ENCODE measurements around the gene PALLD. TPM values are rescaled to one million over a fixed set of nuclear protein-coding genes. Genes with fewer than 3 reads are reported as not detected.

The PALLD gene
- total and polyA plus RNA-seq, 9 donors = 86.1 to 155 (median 146) TPM

GRCh38 chr4:168648929-168649328 lies 152.1 kb downstream of the PALLD start:
- no peak for DNase-seq
- no peaks in the 10 kb centered on the region for H3K27me3 ChIP-seq (ENCODE audit: control insufficient read depth, insufficient read depth, low read length)
- H3K4me1 ChIP-seq (ENCODE audit: control insufficient read depth, insufficient read depth, low read length) = peaks cover 7% of the 10 kb centered on the region
- H3K36me3 ChIP-seq (ENCODE audit: control insufficient read depth, insufficient read depth, low read length) = no peaks in the 10 kb centered on the region
- WGBS (ENCODE audit: insufficient coverage) = no CpG with 5 or more reads among the region's 3 CpGs
- H3K4me3 ChIP-seq (ENCODE audit: low read length) = no peak overlapping the region
- H3K27ac ChIP-seq (ENCODE audit: low read length) = no peak overlapping the region
- H3K9me3 ChIP-seq (replicated peaks; ENCODE audit: control insufficient read depth, low read depth, low read length) = no peaks in the 10 kb centered on the region

- no peaks in the 10 kb centered on the region for H3K4me1 ChIP-seq (ENCODE audit: control insufficient read depth, insufficient read depth, low read length)
These were observed 154.5 kb downstream of the PALLD start for GRCh38 chr4:168651374-168651773.

GRCh38 chr4:168651864-168652263 lies 155.0 kb downstream of the PALLD start:
- no peak for DNase-seq
- Histone ChIP-seq H3K27me3 (ENCODE audit: control insufficient read depth, insufficient read depth, low read length) (no peaks in the 10 kb centered on the region), H3K4me3 (ENCODE audit: low read length) (no peak overlapping the region), H3K9me3 (replicated peaks; ENCODE audit: control insufficient read depth, low read depth, low read length) (no peaks in the 10 kb centered on the region), H3K27ac (ENCODE audit: low read length) (no peak overlapping the region), H3K4me1 (ENCODE audit: control insufficient read depth, insufficient read depth, low read length) (no peaks in the 10 kb centered on the region), H3K36me3 (ENCODE audit: control insufficient read depth, insufficient read depth, low read length) (no peaks in the 10 kb centered on the region)
- no CpG with 5 or more reads among the region's 4 CpGs for WGBS (ENCODE audit: insufficient coverage)

More at GRCh38 chr4:168651374-168651773, 154.5 kb downstream of the PALLD start:
- DNase-seq = no peak
- 100% methylated on average over 1 of the region's 2 CpGs for WGBS (ENCODE audit: insufficient coverage)
- H3K36me3 ChIP-seq (ENCODE audit: control insufficient read depth, insufficient read depth, low read length) = no peaks in the 10 kb centered on the region
- no peak overlapping the region for H3K4me3 ChIP-seq (ENCODE audit: low read length)
- H3K27me3 ChIP-seq (ENCODE audit: control insufficient read depth, insufficient read depth, low read length) = no peaks in the 10 kb centered on the region
- no peak overlapping the region for H3K27ac ChIP-seq (ENCODE audit: low read length)
- H3K9me3 ChIP-seq (replicated peaks; ENCODE audit: control insufficient read depth, low read depth, low read length) = no peaks in the 10 kb centered on the region

GRCh38 chr4:168652755-168653154 lies 155.9 kb downstream of the PALLD start:
- Histone ChIP-seq H3K9me3 (replicated peaks; ENCODE audit: control insufficient read depth, low read depth, low read length) (no peaks in the 10 kb centered on the region), H3K27me3 (ENCODE audit: control insufficient read depth, insufficient read depth, low read length) (no peaks in the 10 kb centered on the region), H3K4me3 (ENCODE audit: low read length) (no peak overlapping the region), H3K4me1 (ENCODE audit: control insufficient read depth, insufficient read depth, low read length) (no peaks in the 10 kb centered on the region), H3K27ac (ENCODE audit: low read length) (no peak overlapping the region), H3K36me3 (ENCODE audit: control insufficient read depth, insufficient read depth, low read length) (no peaks in the 10 kb centered on the region)
- DNase-seq = no peak
- WGBS (ENCODE audit: insufficient coverage) = 83% methylated on average over 1 of the region's 2 CpGs

GRCh38 chr4:168654104-168654847 lies 157.4 kb downstream of the PALLD start:
- no CpG with 5 or more reads among the region's 4 CpGs for WGBS (ENCODE audit: insufficient coverage)
- H3K36me3 ChIP-seq (ENCODE audit: control insufficient read depth, insufficient read depth, low read length) = no peaks in the 10 kb centered on the region
- no peak overlapping the region for H3K27ac ChIP-seq (ENCODE audit: low read length)
- no peak overlapping the region for H3K4me3 ChIP-seq (ENCODE audit: low read length)
- no peaks in the 10 kb centered on the region for H3K4me1 ChIP-seq (ENCODE audit: control insufficient read depth, insufficient read depth, low read length)
- H3K9me3 ChIP-seq (replicated peaks; ENCODE audit: control insufficient read depth, low read depth, low read length) = no peaks in the 10 kb centered on the region
- H3K27me3 ChIP-seq (ENCODE audit: control insufficient read depth, insufficient read depth, low read length) = no peaks in the 10 kb centered on the region
- no peak for DNase-seq

GRCh38 chr4:168654848-168655174 lies 158.0 kb downstream of the PALLD start:
- Histone ChIP-seq H3K4me3 (ENCODE audit: low read length) (no peak overlapping the region), H3K9me3 (replicated peaks; ENCODE audit: control insufficient read depth, low read depth, low read length) (no peaks in the 10 kb centered on the region), H3K36me3 (ENCODE audit: control insufficient read depth, insufficient read depth, low read length) (no peaks in the 10 kb centered on the region), H3K27me3 (ENCODE audit: control insufficient read depth, insufficient read depth, low read length) (no peaks in the 10 kb centered on the region), H3K4me1 (ENCODE audit: control insufficient read depth, insufficient read depth, low read length) (no peaks in the 10 kb centered on the region), H3K27ac (ENCODE audit: low read length) (no peak overlapping the region)
- DNase-seq = no peak

- H3K27me3 ChIP-seq (ENCODE audit: control insufficient read depth, insufficient read depth, low read length) = no peaks in the 10 kb centered on the region
- WGBS (ENCODE audit: insufficient coverage) = 30% methylated on average over 2 of the region's 3 CpGs
- H3K9me3 ChIP-seq (replicated peaks; ENCODE audit: control insufficient read depth, low read depth, low read length) = no peaks in the 10 kb centered on the region
- H3K27ac ChIP-seq (ENCODE audit: low read length) = no peak overlapping the region
- H3K36me3 ChIP-seq (ENCODE audit: control insufficient read depth, insufficient read depth, low read length) = no peaks in the 10 kb centered on the region
- DNase-seq = no peak
- no peak overlapping the region for H3K4me3 ChIP-seq (ENCODE audit: low read length)
- H3K4me1 ChIP-seq (ENCODE audit: control insufficient read depth, insufficient read depth, low read length) = peaks cover 4% of the 10 kb centered on the region
These were observed 158.3 kb downstream of the PALLD start for GRCh38 chr4:168655182-168655581.

- no peaks in the 10 kb centered on the region for H3K27me3 ChIP-seq (ENCODE audit: control insufficient read depth, insufficient read depth, low read length)
- no CpG with 5 or more reads among the region's 4 CpGs for WGBS (ENCODE audit: insufficient coverage)
- H3K27ac ChIP-seq (ENCODE audit: low read length) = no peak overlapping the region
- no peaks in the 10 kb centered on the region for H3K9me3 ChIP-seq (replicated peaks; ENCODE audit: control insufficient read depth, low read depth, low read length)
- H3K4me1 ChIP-seq (ENCODE audit: control insufficient read depth, insufficient read depth, low read length) = peaks cover 4% of the 10 kb centered on the region
- H3K36me3 ChIP-seq (ENCODE audit: control insufficient read depth, insufficient read depth, low read length) = no peaks in the 10 kb centered on the region
- H3K4me3 ChIP-seq (ENCODE audit: low read length) = no peak overlapping the region
- no peak for DNase-seq
These were observed 159.3 kb downstream of the PALLD start for GRCh38 chr4:168656055-168656660.

GRCh38 chr4:168656946-168657473 lies 160.2 kb downstream of the PALLD start:
- H3K27ac ChIP-seq (ENCODE audit: low read length) = no peak overlapping the region
- 71% methylated on average over 2 of the region's 3 CpGs for WGBS (ENCODE audit: insufficient coverage)
- H3K4me3 ChIP-seq (ENCODE audit: low read length) = no peak overlapping the region
- no peaks in the 10 kb centered on the region for H3K36me3 ChIP-seq (ENCODE audit: control insufficient read depth, insufficient read depth, low read length)
- H3K27me3 ChIP-seq (ENCODE audit: control insufficient read depth, insufficient read depth, low read length) = no peaks in the 10 kb centered on the region
- DNase-seq = no peak
- H3K4me1 ChIP-seq (ENCODE audit: control insufficient read depth, insufficient read depth, low read length) = peaks cover 4% of the 10 kb centered on the region
- no peaks in the 10 kb centered on the region for H3K9me3 ChIP-seq (replicated peaks; ENCODE audit: control insufficient read depth, low read depth, low read length)

GRCh38 chr4:168658751-168659150 lies 161.9 kb downstream of the PALLD start:
- Histone ChIP-seq H3K4me3 (ENCODE audit: low read length) (no peak overlapping the region), H3K27me3 (ENCODE audit: control insufficient read depth, insufficient read depth, low read length) (no peaks in the 10 kb centered on the region), H3K27ac (ENCODE audit: low read length) (no peak overlapping the region), H3K9me3 (replicated peaks; ENCODE audit: control insufficient read depth, low read depth, low read length) (no peaks in the 10 kb centered on the region), H3K36me3 (ENCODE audit: control insufficient read depth, insufficient read depth, low read length) (no peaks in the 10 kb centered on the region), H3K4me1 (ENCODE audit: control insufficient read depth, insufficient read depth, low read length) (peaks cover 4% of the 10 kb centered on the region)
- WGBS (ENCODE audit: insufficient coverage) = no CpG with 5 or more reads among the region's 3 CpGs
- no peak for DNase-seq
